Measurements from ENCODE around the gene DCTN3. TPM values are rescaled to one million over a fixed set of nuclear protein-coding genes. Genes with fewer than 3 reads are reported as not detected.

The DCTN3 gene
- total RNA-seq, 1 experiment from 2014 or later = 27.5 TPM

DNA sequence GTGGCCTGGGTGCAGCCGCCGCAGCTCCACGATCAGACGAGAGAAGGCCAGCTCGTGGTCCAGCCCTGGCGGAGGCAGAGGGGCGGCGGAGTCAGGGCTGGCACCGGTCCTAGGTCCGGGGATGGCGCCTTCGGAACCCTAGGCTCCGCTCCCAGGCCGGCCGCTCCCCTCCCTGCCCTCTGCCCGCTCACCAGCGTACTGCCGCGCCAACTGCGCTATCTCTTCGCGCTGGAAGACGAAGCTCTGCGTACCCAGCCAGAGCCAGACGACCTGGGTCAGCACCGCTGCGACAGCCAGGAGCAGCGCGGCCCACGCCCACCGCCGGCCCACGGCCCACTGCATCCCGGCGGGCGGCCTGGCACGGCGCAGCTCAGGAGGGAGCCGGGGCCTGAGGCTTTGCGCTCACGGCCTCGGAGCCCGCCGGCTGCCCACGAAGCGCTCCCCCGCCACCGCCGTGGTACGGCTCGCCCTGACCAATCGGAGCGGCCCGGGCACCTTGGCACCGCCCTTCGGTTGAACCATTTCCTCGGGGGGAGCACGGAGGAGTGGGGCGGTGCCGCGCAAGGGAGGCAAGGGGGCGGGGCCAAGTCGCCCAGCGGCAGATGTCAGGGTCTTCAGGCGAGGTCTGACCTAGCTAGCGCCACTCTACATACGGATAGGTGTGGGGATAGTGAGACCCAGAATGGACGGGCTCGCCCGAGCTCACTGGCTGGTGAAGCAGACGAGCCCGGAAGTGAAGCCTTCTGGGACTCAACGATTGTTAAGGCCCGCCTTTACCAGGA is 17.3 kb upstream of the DCTN3 start, which contains the start of gene SIGMAR1 (continued):
- TF ChIP-seq, protein P1, sequence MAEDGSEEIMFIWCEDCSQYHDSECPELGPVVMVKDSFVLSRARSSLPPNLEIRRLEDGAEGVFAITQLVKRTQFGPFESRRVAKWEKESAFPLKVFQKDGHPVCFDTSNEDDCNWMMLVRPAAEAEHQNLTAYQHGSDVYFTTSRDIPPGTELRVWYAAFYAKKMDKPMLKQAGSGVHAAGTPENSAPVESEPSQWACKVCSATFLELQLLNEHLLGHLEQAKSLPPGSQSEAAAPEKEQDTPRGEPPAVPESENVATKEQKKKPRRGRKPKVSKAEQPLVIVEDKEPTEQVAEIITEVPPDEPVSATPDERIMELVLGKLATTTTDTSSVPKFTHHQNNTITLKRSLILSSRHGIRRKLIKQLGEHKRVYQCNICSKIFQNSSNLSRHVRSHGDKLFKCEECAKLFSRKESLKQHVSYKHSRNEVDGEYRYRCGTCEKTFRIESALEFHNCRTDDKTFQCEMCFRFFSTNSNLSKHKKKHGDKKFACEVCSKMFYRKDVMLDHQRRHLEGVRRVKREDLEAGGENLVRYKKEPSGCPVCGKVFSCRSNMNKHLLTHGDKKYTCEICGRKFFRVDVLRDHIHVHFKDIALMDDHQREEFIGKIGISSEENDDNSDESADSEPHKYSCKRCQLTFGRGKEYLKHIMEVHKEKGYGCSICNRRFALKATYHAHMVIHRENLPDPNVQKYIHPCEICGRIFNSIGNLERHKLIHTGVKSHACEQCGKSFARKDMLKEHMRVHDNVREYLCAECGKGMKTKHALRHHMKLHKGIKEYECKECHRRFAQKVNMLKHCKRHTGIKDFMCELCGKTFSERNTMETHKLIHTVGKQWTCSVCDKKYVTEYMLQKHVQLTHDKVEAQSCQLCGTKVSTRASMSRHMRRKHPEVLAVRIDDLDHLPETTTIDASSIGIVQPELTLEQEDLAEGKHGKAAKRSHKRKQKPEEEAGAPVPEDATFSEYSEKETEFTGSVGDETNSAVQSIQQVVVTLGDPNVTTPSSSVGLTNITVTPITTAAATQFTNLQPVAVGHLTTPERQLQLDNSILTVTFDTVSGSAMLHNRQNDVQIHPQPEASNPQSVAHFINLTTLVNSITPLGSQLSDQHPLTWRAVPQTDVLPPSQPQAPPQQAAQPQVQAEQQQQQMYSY (CRISPR knock-in tag; IDR thresholded peaks at IDR 0.05) = no peak
- TF ChIP-seq FOXJ3 (CRISPR knock-in tag; IDR thresholded peaks at IDR 0.05; ENCODE audit: borderline replicate concordance) = no peak
- TF ChIP-seq, protein P2, sequence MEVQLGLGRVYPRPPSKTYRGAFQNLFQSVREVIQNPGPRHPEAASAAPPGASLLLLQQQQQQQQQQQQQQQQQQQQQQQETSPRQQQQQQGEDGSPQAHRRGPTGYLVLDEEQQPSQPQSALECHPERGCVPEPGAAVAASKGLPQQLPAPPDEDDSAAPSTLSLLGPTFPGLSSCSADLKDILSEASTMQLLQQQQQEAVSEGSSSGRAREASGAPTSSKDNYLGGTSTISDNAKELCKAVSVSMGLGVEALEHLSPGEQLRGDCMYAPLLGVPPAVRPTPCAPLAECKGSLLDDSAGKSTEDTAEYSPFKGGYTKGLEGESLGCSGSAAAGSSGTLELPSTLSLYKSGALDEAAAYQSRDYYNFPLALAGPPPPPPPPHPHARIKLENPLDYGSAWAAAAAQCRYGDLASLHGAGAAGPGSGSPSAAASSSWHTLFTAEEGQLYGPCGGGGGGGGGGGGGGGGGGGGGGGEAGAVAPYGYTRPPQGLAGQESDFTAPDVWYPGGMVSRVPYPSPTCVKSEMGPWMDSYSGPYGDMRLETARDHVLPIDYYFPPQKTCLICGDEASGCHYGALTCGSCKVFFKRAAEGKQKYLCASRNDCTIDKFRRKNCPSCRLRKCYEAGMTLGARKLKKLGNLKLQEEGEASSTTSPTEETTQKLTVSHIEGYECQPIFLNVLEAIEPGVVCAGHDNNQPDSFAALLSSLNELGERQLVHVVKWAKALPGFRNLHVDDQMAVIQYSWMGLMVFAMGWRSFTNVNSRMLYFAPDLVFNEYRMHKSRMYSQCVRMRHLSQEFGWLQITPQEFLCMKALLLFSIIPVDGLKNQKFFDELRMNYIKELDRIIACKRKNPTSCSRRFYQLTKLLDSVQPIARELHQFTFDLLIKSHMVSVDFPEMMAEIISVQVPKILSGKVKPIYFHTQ (CRISPR knock-in tag; IDR thresholded peaks at IDR 0.05) = no peak
- TF ChIP-seq CREM (CRISPR knock-in tag; IDR thresholded peaks at IDR 0.05) = peak; percentile 84; the same call in 1 of the 2 replicates
- TF ChIP-seq ZNF671 (CRISPR knock-in tag; IDR thresholded peaks at IDR 0.05) = no peak
- TF ChIP-seq ZNF138 (CRISPR knock-in tag; conservative IDR thresholded peaks at IDR 0.05) = no peak; the same call in 1 of the 2 replicates
- TF ChIP-seq, protein P3, sequence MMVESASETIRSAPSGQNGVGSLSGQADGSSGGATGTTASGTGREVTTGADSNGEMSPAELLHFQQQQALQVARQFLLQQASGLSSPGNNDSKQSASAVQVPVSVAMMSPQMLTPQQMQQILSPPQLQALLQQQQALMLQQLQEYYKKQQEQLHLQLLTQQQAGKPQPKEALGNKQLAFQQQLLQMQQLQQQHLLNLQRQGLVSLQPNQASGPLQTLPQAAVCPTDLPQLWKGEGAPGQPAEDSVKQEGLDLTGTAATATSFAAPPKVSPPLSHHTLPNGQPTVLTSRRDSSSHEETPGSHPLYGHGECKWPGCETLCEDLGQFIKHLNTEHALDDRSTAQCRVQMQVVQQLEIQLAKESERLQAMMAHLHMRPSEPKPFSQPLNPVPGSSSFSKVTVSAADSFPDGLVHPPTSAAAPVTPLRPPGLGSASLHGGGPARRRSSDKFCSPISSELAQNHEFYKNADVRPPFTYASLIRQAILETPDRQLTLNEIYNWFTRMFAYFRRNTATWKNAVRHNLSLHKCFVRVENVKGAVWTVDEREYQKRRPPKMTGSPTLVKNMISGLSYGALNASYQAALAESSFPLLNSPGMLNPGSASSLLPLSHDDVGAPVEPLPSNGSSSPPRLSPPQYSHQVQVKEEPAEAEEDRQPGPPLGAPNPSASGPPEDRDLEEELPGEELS (CRISPR knock-in tag; IDR thresholded peaks at IDR 0.05) = peak; percentile 73
- TF ChIP-seq, protein P4, sequence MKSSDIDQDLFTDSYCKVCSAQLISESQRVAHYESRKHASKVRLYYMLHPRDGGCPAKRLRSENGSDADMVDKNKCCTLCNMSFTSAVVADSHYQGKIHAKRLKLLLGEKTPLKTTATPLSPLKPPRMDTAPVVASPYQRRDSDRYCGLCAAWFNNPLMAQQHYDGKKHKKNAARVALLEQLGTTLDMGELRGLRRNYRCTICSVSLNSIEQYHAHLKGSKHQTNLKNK (CRISPR knock-in tag; IDR thresholded peaks at IDR 0.05) = no peak
- TF ChIP-seq, protein P5, sequence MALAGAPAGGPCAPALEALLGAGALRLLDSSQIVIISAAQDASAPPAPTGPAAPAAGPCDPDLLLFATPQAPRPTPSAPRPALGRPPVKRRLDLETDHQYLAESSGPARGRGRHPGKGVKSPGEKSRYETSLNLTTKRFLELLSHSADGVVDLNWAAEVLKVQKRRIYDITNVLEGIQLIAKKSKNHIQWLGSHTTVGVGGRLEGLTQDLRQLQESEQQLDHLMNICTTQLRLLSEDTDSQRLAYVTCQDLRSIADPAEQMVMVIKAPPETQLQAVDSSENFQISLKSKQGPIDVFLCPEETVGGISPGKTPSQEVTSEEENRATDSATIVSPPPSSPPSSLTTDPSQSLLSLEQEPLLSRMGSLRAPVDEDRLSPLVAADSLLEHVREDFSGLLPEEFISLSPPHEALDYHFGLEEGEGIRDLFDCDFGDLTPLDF (CRISPR knock-in tag; IDR thresholded peaks at IDR 0.05) = 0 out of 2 replicates have a peak, but pooled peaks have one; percentile 33
- TF ChIP-seq, protein P6, sequence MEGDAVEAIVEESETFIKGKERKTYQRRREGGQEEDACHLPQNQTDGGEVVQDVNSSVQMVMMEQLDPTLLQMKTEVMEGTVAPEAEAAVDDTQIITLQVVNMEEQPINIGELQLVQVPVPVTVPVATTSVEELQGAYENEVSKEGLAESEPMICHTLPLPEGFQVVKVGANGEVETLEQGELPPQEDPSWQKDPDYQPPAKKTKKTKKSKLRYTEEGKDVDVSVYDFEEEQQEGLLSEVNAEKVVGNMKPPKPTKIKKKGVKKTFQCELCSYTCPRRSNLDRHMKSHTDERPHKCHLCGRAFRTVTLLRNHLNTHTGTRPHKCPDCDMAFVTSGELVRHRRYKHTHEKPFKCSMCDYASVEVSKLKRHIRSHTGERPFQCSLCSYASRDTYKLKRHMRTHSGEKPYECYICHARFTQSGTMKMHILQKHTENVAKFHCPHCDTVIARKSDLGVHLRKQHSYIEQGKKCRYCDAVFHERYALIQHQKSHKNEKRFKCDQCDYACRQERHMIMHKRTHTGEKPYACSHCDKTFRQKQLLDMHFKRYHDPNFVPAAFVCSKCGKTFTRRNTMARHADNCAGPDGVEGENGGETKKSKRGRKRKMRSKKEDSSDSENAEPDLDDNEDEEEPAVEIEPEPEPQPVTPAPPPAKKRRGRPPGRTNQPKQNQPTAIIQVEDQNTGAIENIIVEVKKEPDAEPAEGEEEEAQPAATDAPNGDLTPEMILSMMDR (IDR thresholded peaks at IDR 0.05) = no peak
- TF ChIP-seq GTF2I (CRISPR knock-in tag; conservative IDR thresholded peaks at IDR 0.05) = no peak
- TF ChIP-seq ATF1 (CRISPR knock-in tag; IDR thresholded peaks at IDR 0.05) = peak; percentile 82
- TF ChIP-seq, protein P7, sequence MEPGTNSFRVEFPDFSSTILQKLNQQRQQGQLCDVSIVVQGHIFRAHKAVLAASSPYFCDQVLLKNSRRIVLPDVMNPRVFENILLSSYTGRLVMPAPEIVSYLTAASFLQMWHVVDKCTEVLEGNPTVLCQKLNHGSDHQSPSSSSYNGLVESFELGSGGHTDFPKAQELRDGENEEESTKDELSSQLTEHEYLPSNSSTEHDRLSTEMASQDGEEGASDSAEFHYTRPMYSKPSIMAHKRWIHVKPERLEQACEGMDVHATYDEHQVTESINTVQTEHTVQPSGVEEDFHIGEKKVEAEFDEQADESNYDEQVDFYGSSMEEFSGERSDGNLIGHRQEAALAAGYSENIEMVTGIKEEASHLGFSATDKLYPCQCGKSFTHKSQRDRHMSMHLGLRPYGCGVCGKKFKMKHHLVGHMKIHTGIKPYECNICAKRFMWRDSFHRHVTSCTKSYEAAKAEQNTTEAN (CRISPR knock-in tag; IDR thresholded peaks at IDR 0.05) = 0 out of 2 replicates have a peak, but pooled peaks have one; percentile 41
- TF ChIP-seq, protein P8, sequence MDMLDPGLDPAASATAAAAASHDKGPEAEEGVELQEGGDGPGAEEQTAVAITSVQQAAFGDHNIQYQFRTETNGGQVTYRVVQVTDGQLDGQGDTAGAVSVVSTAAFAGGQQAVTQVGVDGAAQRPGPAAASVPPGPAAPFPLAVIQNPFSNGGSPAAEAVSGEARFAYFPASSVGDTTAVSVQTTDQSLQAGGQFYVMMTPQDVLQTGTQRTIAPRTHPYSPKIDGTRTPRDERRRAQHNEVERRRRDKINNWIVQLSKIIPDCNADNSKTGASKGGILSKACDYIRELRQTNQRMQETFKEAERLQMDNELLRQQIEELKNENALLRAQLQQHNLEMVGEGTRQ (CRISPR knock-in tag; IDR thresholded peaks at IDR 0.05) = peak; percentile 26
- no peak for TF ChIP-seq JAZF1 (CRISPR knock-in tag; IDR thresholded peaks at IDR 0.05)
- no peak for TF ChIP-seq OVOL2 (CRISPR knock-in tag; IDR thresholded peaks at IDR 0.05; ENCODE audit: borderline replicate concordance)
- peak; percentile 91 for TF ChIP-seq FOXP1 (CRISPR knock-in tag; IDR thresholded peaks at IDR 0.05; ENCODE audit: borderline replicate concordance)
- peak; percentile 57; the same call in 1 of the 2 replicates for TF ChIP-seq ZNF317 (CRISPR knock-in tag; IDR thresholded peaks at IDR 0.05; ENCODE audit: borderline replicate concordance, low read depth)
